ENCODE measurements around the gene PSD4. TPM values are rescaled to one million over a fixed set of nuclear protein-coding genes. Genes with fewer than 3 reads are reported as not detected.

PSD4 gene
- total and polyA plus RNA-seq, 10 of the 15 experiments (the other 5 are each of a cell fraction or from before 2014, with no cell fraction given) = 0.68 to 114 (median 35.1) TPM

GRCh38 chr2:113176696-113177355, 3.1 kb downstream of the PSD4 start:
- peak overlapping the region; percentile 97 for H3K9ac ChIP-seq (ENCODE audit: control insufficient read depth, insufficient read depth, low read length)
- H3K36me3 ChIP-seq (ENCODE audit: control insufficient read depth in 2 of 2, insufficient read depth in 2 of 2, low read length in 1 of 2) = peaks cover 4 to 11% of the 10 kb centered on the region in 2 experiments
- H3K4me1 ChIP-seq (ENCODE audit: control insufficient read depth, insufficient read depth, low read length) = peaks cover 41% of the 10 kb centered on the region
- SMC1A ChIA-PET (ENCODE audit: uncharacterized antibody, unreplicated experiment) = interaction anchor here (1.4 to 4.2 kb wide), 4 partner anchors 23 to 97 kb away, joined by 4 to 52 read pairs (median 18); no protein-coding TSS in a partner anchor
- DNase-seq (ENCODE audit: low read depth, low spot score) (no peak), FAIRE-seq (no peak), ATAC-seq (no peak)
- RAD21 ChIA-PET (ENCODE audit: unreplicated experiment) = interaction anchor here (3.8 kb wide), 1 partner anchor 40 kb away, joined by 75 read pairs; no protein-coding TSS in a partner anchor
- WGBS (ENCODE audit: insufficient coverage, insufficient replicate concordance, low lambda C conversion rate, missing lambda C conversion rate) = 71% methylated on average over 7 of the region's 7 CpGs
- no peak for TF ChIP-seq RB1 (IDR thresholded peaks at IDR 0.05; ENCODE audit: borderline replicate concordance)
- TF ChIP-seq ZBED1 (IDR thresholded peaks at IDR 0.05; ENCODE audit: borderline replicate concordance) = no peak
- TF ChIP-seq E2F4 (IDR thresholded peaks at IDR 0.05; ENCODE audit: low read depth, low read length) = no peak
- TF ChIP-seq MTA2 (IDR thresholded peaks at IDR 0.05; ENCODE audit: low read depth) = no peak
- no peak for TF ChIP-seq BMI1 (IDR thresholded peaks at IDR 0.05; ENCODE audit: borderline replicate concordance)
- TF ChIP-seq NRF1 (conservative IDR thresholded peaks at IDR 0.05; ENCODE audit: low read depth, low read length) = no peak
- TF ChIP-seq PAX8 (IDR thresholded peaks at IDR 0.05) = no peak
- no peak for TF ChIP-seq SREBF1 (IDR thresholded peaks at IDR 0.05; ENCODE audit: low read length)
- TF ChIP-seq CEBPB (IDR thresholded peaks at IDR 0.05; ENCODE audit: borderline replicate concordance in 1 of 2, low read depth in 2 of 2, low read length in 2 of 2) = no peak
- no peak for TF ChIP-seq CBX5 (IDR thresholded peaks at IDR 0.05; ENCODE audit: low read depth)
- no peak for TF ChIP-seq SMAD5 (IDR thresholded peaks at IDR 0.05; ENCODE audit: low read depth)
- TF ChIP-seq DPF2 (IDR thresholded peaks at IDR 0.05) = no peak
- no peak for TF ChIP-seq KLF5 (IDR thresholded peaks at IDR 0.05; ENCODE audit: partially characterized antibody)
- TF ChIP-seq, protein P1, sequence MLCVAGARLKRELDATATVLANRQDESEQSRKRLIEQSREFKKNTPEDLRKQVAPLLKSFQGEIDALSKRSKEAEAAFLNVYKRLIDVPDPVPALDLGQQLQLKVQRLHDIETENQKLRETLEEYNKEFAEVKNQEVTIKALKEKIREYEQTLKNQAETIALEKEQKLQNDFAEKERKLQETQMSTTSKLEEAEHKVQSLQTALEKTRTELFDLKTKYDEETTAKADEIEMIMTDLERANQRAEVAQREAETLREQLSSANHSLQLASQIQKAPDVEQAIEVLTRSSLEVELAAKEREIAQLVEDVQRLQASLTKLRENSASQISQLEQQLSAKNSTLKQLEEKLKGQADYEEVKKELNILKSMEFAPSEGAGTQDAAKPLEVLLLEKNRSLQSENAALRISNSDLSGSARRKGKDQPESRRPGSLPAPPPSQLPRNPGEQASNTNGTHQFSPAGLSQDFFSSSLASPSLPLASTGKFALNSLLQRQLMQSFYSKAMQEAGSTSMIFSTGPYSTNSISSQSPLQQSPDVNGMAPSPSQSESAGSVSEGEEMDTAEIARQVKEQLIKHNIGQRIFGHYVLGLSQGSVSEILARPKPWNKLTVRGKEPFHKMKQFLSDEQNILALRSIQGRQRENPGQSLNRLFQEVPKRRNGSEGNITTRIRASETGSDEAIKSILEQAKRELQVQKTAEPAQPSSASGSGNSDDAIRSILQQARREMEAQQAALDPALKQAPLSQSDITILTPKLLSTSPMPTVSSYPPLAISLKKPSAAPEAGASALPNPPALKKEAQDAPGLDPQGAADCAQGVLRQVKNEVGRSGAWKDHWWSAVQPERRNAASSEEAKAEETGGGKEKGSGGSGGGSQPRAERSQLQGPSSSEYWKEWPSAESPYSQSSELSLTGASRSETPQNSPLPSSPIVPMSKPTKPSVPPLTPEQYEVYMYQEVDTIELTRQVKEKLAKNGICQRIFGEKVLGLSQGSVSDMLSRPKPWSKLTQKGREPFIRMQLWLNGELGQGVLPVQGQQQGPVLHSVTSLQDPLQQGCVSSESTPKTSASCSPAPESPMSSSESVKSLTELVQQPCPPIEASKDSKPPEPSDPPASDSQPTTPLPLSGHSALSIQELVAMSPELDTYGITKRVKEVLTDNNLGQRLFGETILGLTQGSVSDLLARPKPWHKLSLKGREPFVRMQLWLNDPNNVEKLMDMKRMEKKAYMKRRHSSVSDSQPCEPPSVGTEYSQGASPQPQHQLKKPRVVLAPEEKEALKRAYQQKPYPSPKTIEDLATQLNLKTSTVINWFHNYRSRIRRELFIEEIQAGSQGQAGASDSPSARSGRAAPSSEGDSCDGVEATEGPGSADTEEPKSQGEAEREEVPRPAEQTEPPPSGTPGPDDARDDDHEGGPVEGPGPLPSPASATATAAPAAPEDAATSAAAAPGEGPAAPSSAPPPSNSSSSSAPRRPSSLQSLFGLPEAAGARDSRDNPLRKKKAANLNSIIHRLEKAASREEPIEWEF (IDR thresholded peaks at IDR 0.05; ENCODE audit: insufficient replicate concordance, low read depth, low read length) = no peak
- peak overlapping the region; percentile 95 for H3K4me3 ChIP-seq
- intact Hi-C loops (cut with micrococcal nuclease; ENCODE audit: unreplicated experiment) (no loop called here), in situ Hi-C loops (cut with MboI) (no loop called here)
- peak overlapping the region; percentile 96 for H3K27ac ChIP-seq (ENCODE audit: control insufficient read depth, insufficient read depth)
- peak overlapping the region; percentile 86 for H3K4me2 ChIP-seq (ENCODE audit: control insufficient read depth, insufficient read depth)
- no peaks in the 10 kb centered on the region for H3K27me3 ChIP-seq (replicated peaks in 1 of 2; ENCODE audit: control insufficient read depth in 2 of 2, insufficient read depth in 2 of 2, low read length in 1 of 2)
- H3K9me3 ChIP-seq (replicated peaks; ENCODE audit: control insufficient read depth, insufficient read depth, low read length) = no peaks in the 10 kb centered on the region
- peaks cover 25% of the 10 kb centered on the region for H4K20me1 ChIP-seq (ENCODE audit: control insufficient read depth, insufficient read depth)
- H2AFZ ChIP-seq (ENCODE audit: control insufficient read depth, low read depth, low read length) = no peak overlapping the region
- POLR2A ChIA-PET = no interaction called here
- peaks cover 81% of the 10 kb centered on the region for H3K79me2 ChIP-seq (ENCODE audit: control insufficient read depth, insufficient read depth, low read length)
- CTCF ChIA-PET = interaction anchor here (1.3 to 13.8 kb wide), 5 partner anchors 14 to 189 kb away, joined by 3 to 195 read pairs (median 10); no protein-coding TSS in a partner anchor
- BruUV-seq (replicated peaks) = no TSS peak

All from GM12878 (cell line).